Measurements from ENCODE around the gene RAB6B.

RAB6B gene

GRCh38 chr3:133883641-133884040, 12.0 kb downstream of the RAB6B start:
- H3K4me3 ChIP-seq (ENCODE audit: low read depth, low read length) = no peak overlapping the region
- no peak for TF ChIP-seq CTCF (conservative IDR thresholded peaks at IDR 0.05; ENCODE audit: low read depth, low read length)
- DNase-seq (ENCODE audit: low read depth) = no peak

GRCh38 chr3:133882986-133883586, 12.6 kb downstream of the RAB6B start:
- TF ChIP-seq CTCF (conservative IDR thresholded peaks at IDR 0.05; ENCODE audit: low read depth, low read length) = no peak
- DNase-seq (ENCODE audit: low read depth) = no peak
- no peak overlapping the region for H3K4me3 ChIP-seq (ENCODE audit: low read depth, low read length)

- no peak for DNase-seq (ENCODE audit: low read depth)
- no peak overlapping the region for H3K4me3 ChIP-seq (ENCODE audit: low read depth, low read length)
- no peak for TF ChIP-seq CTCF (conservative IDR thresholded peaks at IDR 0.05; ENCODE audit: low read depth, low read length)
These were observed 13.5 kb downstream of the RAB6B start for GRCh38 chr3:133881939-133882825.

GRCh38 chr3:133881492-133881891, 14.2 kb downstream of the RAB6B start:
- TF ChIP-seq CTCF (conservative IDR thresholded peaks at IDR 0.05; ENCODE audit: low read depth, low read length) = no peak
- no peak for DNase-seq (ENCODE audit: low read depth)

GRCh38 chr3:133880886-133881455, 14.7 kb downstream of the RAB6B start:
- DNase-seq (ENCODE audit: low read depth) = no peak

More at GRCh38 chr3:133881492-133881891, 14.2 kb downstream of the RAB6B start:
- H3K4me3 ChIP-seq (ENCODE audit: low read depth, low read length) = no peak overlapping the region

GRCh38 chr3:133880287-133880686, 15.4 kb downstream of the RAB6B start:
- no peak for TF ChIP-seq CTCF (conservative IDR thresholded peaks at IDR 0.05; ENCODE audit: low read depth, low read length)
- no peak for DNase-seq (ENCODE audit: low read depth)
- no peak overlapping the region for H3K4me3 ChIP-seq (ENCODE audit: low read depth, low read length)

More at GRCh38 chr3:133880886-133881455, 14.7 kb downstream of the RAB6B start:
- no peak for TF ChIP-seq CTCF (conservative IDR thresholded peaks at IDR 0.05; ENCODE audit: low read depth, low read length)
- no peak overlapping the region for H3K4me3 ChIP-seq (ENCODE audit: low read depth, low read length)
